GM18951 (cell line): Measurements from ENCODE around the gene LMO2.

Experiments used
- POLR2A ChIP-seq: IDR thresholded peaks from 4 replicates; pipeline ENCODE4 v1.6.1; 2011; ENCODE audit warnings: mild to moderate bottlenecking; ENCODE audit not compliant: insufficient read length, insufficient read depth; ENCODE audit errors: extremely low read depth
- in situ Hi-C: fragments of 300-500 bp; cut with MboI; formaldehyde crosslinking; loops from one replicate; pipeline ENCODE4 v1.12.0; 2022; ENCODE audit warnings: low sequenced_read_pairs, mixed read lengths, inconsistent platforms; ENCODE audit not compliant: unreplicated experiment

LMO2 gene

GRCh38 chr11:33909552-33909951 is 17.7 kb upstream of the LMO2 start:
- in situ Hi-C loops: no loop called here
- no peak for TF ChIP-seq POLR2A

- in situ Hi-C loops: no loop called here
These were observed 17.3 kb upstream of the LMO2 start for GRCh38 chr11:33909150-33909549.

GRCh38 chr11:33907421-33907820 is 15.5 kb upstream of the LMO2 start:
- in situ Hi-C loops: no loop called here
- TF ChIP-seq POLR2A: no peak

More at GRCh38 chr11:33909150-33909549, 17.3 kb upstream of the LMO2 start:
- TF ChIP-seq POLR2A: no peak

GRCh38 chr11:33906484-33907186 is 14.8 kb upstream of the LMO2 start:
- no peak for TF ChIP-seq POLR2A
- in situ Hi-C loops: no loop called here

- in situ Hi-C loops: no loop called here
- no peak for TF ChIP-seq POLR2A
These were observed 12.2 kb upstream of the LMO2 start for GRCh38 chr11:33904102-33904501.

- in situ Hi-C loops: no loop called here
- TF ChIP-seq POLR2A: no peak
These were observed 8.4 kb upstream of the LMO2 start for GRCh38 chr11:33900159-33900840.

- TF ChIP-seq POLR2A: no peak
- in situ Hi-C loops: no loop called here
These were observed 7.6 kb upstream of the LMO2 start for GRCh38 chr11:33899400-33900037.

GRCh38 chr11:33898957-33899356 is 7.1 kb upstream of the LMO2 start:
- TF ChIP-seq POLR2A: no peak
- in situ Hi-C loops: no loop called here

GRCh38 chr11:33897761-33898375 is 6.0 kb upstream of the LMO2 start:
- in situ Hi-C loops: no loop called here
- no peak for TF ChIP-seq POLR2A

- in situ Hi-C loops: no loop called here
- no peak for TF ChIP-seq POLR2A
These were observed 5.0 kb upstream of the LMO2 start for GRCh38 chr11:33896911-33897310.

- TF ChIP-seq POLR2A: no peak
- in situ Hi-C loops: no loop called here
These were observed 3.9 kb upstream of the LMO2 start for GRCh38 chr11:33895752-33896137.

- in situ Hi-C loops: no loop called here
- no peak for TF ChIP-seq POLR2A
These were observed 2.5 kb upstream of the LMO2 start for GRCh38 chr11:33894398-33894746.

GRCh38 chr11:33893711-33894397 is 2.0 kb upstream of the LMO2 start:
- in situ Hi-C loops: no loop called here
- peak; percentile 68 for TF ChIP-seq POLR2A
